Naive thymus-derived CD4-positive, alpha-beta T cell (primary cell): ENCODE results near the gene MICAL1. TPM values are rescaled to one million over a fixed set of nuclear protein-coding genes. Genes with fewer than 3 reads are reported as not detected.
"Not testable (repeated sequence)": the region's sequence is repeated elsewhere in the genome, so short reads cannot be mapped to it uniquely, and the experiment has no call there.

Experiments
- ATAC-seq: fragments of 150-1000 bp; cut with Tn5 transposase; 2 replicates; pipeline ENCODE4 v1.10.0; 2021; ENCODE audit warnings: mild to moderate bottlenecking, moderate library complexity
- CTCF ChIA-PET: fragments of 350-600 bp; sonication (Branson Sonifier 250); formaldehyde crosslinking; loops from one replicate; lab custom pipeline; 2021; ENCODE audit warnings: antibody characterized with exemption; lab: Charles Lee
- POLR2A ChIA-PET: fragments of 350-600 bp; sonication (Branson Sonifier 250); formaldehyde crosslinking; loops from one replicate; lab custom pipeline; 2021; ENCODE audit warnings: antibody characterized with exemption, inconsistent platforms; lab: Charles Lee
- DNase-seq, 9 donors: peaks; one replicate each; pipeline versions ENCODE4 v3.0.0 to v3.0.0-alpha.2; 2020 to 2022; ENCODE audit warnings: mixed read lengths in 1 of 9
- H3K27ac ChIP-seq: one replicate; pipeline ENCODE4 v1.7.0; 2013; ENCODE audit warnings: mild to moderate bottlenecking, low read depth, low read length, moderate library complexity
- H3K27me3 ChIP-seq, 2 donors: one replicate each; pipeline ENCODE4 v1.7.0; 2013; ENCODE audit warnings: low read length in 2 of 2, mild to moderate bottlenecking in 2 of 2, moderate library complexity in 2 of 2; ENCODE audit not compliant: control insufficient read depth in 2 of 2, insufficient read depth in 2 of 2
- H3K36me3 ChIP-seq, 3 experiments: 1 replicate in 2 of 3; 2 replicates in 1 of 3; pipeline ENCODE4 v1.7.0; 2013; ENCODE audit warnings: low read length in 3 of 3, mild to moderate bottlenecking in 3 of 3, moderate library complexity in 1 of 3; ENCODE audit not compliant: insufficient read depth in 3 of 3, control insufficient read depth in 2 of 3
- H3K4me1 ChIP-seq, 2 donors: one replicate each; pipeline ENCODE4 v1.7.0; 2013; ENCODE audit warnings: low read length in 2 of 2, mild to moderate bottlenecking in 2 of 2, moderate library complexity in 1 of 2; ENCODE audit not compliant: control insufficient read depth in 2 of 2, insufficient read depth in 2 of 2
- H3K4me3 ChIP-seq: 2 replicates; pipeline ENCODE4 v1.7.0; 2013; ENCODE audit warnings: mild to moderate bottlenecking, low read length
- H3K9me3 ChIP-seq, 3 experiments: 1 replicate in 2 of 3; 2 replicates in 1 of 3; pipeline ENCODE4 v1.7.0; 2013; ENCODE audit warnings: low read length in 3 of 3; ENCODE audit not compliant: control insufficient read depth in 2 of 3
- H3K27ac Mint-ChIP-seq, 9 donors: one replicate each; pipeline ENCODE4 v1.8.0; 2020 to 2022; ENCODE audit warnings: mixed read lengths in 9 of 9, mild to moderate bottlenecking in 8 of 9, moderate library complexity in 5 of 9, inconsistent platforms in 2 of 9
- H3K27me3 Mint-ChIP-seq, 5 donors: one replicate each; pipeline ENCODE4 v1.8.0; 2021 to 2022; ENCODE audit warnings: mixed read lengths in 5 of 5, mild to moderate bottlenecking in 1 of 5
- H3K36me3 Mint-ChIP-seq, 5 donors: one replicate each; pipeline ENCODE4 v1.8.0; 2020 to 2022; ENCODE audit warnings: mixed read lengths in 5 of 5, mild to moderate bottlenecking in 3 of 5, inconsistent platforms in 1 of 5
- H3K4me1 Mint-ChIP-seq, 7 donors: one replicate each; pipeline ENCODE4 v1.8.0; 2020 to 2022; ENCODE audit warnings: mixed read lengths in 7 of 7, mild to moderate bottlenecking in 3 of 7, inconsistent platforms in 1 of 7
- H3K4me3 Mint-ChIP-seq, 10 donors: one replicate each; pipeline ENCODE4 v1.8.0; 2020 to 2022; ENCODE audit warnings: mild to moderate bottlenecking in 10 of 10, mixed read lengths in 10 of 10, moderate library complexity in 6 of 10, inconsistent platforms in 2 of 10
- H3K9me3 Mint-ChIP-seq, 11 donors: one replicate each; pipeline ENCODE4 v1.8.0; 2020 to 2022; ENCODE audit warnings: mixed read lengths in 11 of 11, mild to moderate bottlenecking in 4 of 11, inconsistent platforms in 1 of 11, moderate library complexity in 1 of 11
- intact Hi-C, 2 donors: fragments of 100-400 bp; cut with micrococcal nuclease; formaldehyde crosslinking; loops; one replicate each; pipeline ENCODE4 v1.15.1; 2023
- polyA plus RNA-seq, 2 donors: library from polyadenylated mRNA; unstranded; fragments of 300-500 nt; fragmentation: Illumina TruSeq; gene quantifications; one replicate each; pipeline ENCODE4 v1.2.3, GENCODE V29; 2021
- total RNA-seq, 6 experiments: library from RNA in 5 of 6; stranded (reverse) in 5 of 6; gene quantifications; 1 replicate in 5 of 6; 2 replicates in 1 of 6; pipeline ENCODE4 v1.2.3 and lab custom pipeline; 2021 to 2026

The MICAL1 gene
- total and polyA plus RNA-seq, 7 experiments from 2014 or later: 18.3 to 125 (median 63.4) TPM

- Histone ChIP-seq H3K4me3 (no peak overlapping the region), H3K27ac (no peak overlapping the region), H3K9me3 (no peaks in the 10 kb centered on the region), H3K36me3 (peaks cover 6 to 82% (median 28%) of the 10 kb centered on the region in 3 experiments), H3K4me1 (peaks cover 0 to 6% of the 10 kb centered on the region in 2 donors), H3K27me3 (no peaks in the 10 kb centered on the region)
- ATAC-seq (no peak), DNase-seq (no peak)
- intact Hi-C loops: no loop called here
- H3K27me3 Mint-ChIP-seq: no peaks in the 10 kb centered on the region
- ChIA-PET POLR2A (interaction anchor here (0.7 to 1.0 kb wide), 2 partner anchors 14 to 95 kb away, joined by 3 read pairs; no protein-coding TSS in a partner anchor), CTCF (no interaction called here)
- peaks cover 9 to 70% (median 41%) of the 10 kb centered on the region in 5 donors for H3K36me3 Mint-ChIP-seq
- peaks cover 20 to 79% (median 61%) of the 10 kb centered on the region in 7 donors for H3K4me1 Mint-ChIP-seq
- peak overlapping the region in 6 of 9 donors; percentile 13 to 90 (median 36) for H3K27ac Mint-ChIP-seq
- H3K4me3 Mint-ChIP-seq: no peak overlapping the region
- H3K9me3 Mint-ChIP-seq: no peaks in the 10 kb centered on the region
Measured at GRCh38 chr6:109467696-109468095, 12.1 kb upstream of the MICAL1 start.

DNA sequence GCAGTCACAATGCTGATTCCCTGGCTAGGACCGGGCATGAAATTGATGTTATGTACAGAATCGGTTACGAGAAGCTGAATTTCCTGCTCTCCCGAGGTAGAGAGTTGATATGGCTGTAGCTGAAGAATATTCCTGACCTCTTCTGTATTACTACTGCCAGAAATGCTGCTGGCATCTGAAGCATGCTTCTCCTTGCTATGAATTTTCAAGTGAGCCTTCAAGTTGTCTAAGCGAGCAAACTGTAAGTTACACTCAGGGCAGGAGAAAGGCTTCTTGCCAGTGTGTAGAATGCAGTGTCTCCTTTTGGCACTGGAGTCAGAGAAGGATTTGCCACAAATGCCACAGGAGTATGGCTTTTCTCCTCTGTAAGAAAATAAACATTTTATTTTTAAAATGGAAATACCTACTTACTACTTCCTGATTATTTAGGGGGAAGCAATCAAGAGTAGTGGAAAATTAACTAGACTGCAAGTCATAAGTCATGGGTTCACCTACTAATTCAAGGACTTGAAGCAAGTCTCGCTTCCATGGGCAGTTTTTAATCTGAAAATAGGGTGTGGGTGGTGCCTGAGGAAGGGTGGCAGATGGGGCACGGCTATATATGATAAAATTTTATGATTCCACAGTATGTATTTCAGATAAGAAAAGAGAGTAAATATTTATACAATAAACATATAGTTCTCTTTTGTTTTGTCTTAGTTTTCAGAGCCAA is 10.8 kb upstream of the MICAL1 start:
- intact Hi-C loops: no loop called here
- H3K27ac Mint-ChIP-seq: peak overlapping the region in 5 of 9 donors; percentile 26 to 70 (median 65)
- no peak overlapping the region for H3K27ac ChIP-seq
- no peak for ATAC-seq
- H3K4me3 ChIP-seq: no peak overlapping the region
- no peaks in the 10 kb centered on the region for H3K27me3 Mint-ChIP-seq
- H3K9me3 ChIP-seq: no peaks in the 10 kb centered on the region
- peaks cover 12 to 70% (median 41%) of the 10 kb centered on the region in 5 donors for H3K36me3 Mint-ChIP-seq
- H3K36me3 ChIP-seq: peaks cover 6 to 76% (median 29%) of the 10 kb centered on the region in 3 experiments
- peaks cover 17 to 76% (median 58%) of the 10 kb centered on the region in 7 donors for H3K4me1 Mint-ChIP-seq
- peaks cover 0 to 6% of the 10 kb centered on the region in 2 donors for H3K4me1 ChIP-seq
- no peak for DNase-seq
- no peaks in the 10 kb centered on the region for H3K27me3 ChIP-seq
- ChIA-PET POLR2A (interaction anchor here (1.0 to 2.1 kb wide), 2 partner anchors 12 to 13 kb away, joined by 3 to 6 read pairs; no protein-coding TSS in a partner anchor), CTCF (interaction anchor here (0.7 kb wide), 1 partner anchor 830 kb away, joined by 3 read pairs; no protein-coding TSS in a partner anchor)
- H3K9me3 Mint-ChIP-seq: peaks cover 0 to 3% (median 0%) of the 10 kb centered on the region in 11 donors
- H3K4me3 Mint-ChIP-seq: no peak overlapping the region

DNA sequence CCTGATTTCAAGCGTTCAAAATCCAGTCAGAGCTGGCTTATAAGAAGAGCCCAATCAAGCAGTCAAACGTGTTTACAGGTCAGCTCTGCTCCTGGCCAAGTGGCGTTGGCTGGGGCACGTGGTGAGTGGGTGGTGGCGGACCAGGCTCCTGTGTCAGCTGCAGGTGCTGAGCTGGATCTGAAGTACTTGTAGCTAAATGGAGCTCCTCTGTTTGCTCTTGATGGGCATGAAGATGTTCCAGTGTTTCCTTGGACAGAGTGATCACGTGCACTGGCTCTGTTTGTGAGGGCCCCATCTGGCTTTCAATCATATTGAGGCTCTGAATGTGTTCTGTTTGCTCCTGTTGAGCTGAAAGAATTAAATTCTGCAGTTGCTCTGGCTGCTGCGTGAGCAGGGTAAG is 10.2 kb upstream of the MICAL1 start:
- H3K27ac Mint-ChIP-seq: peak overlapping the region in 6 of 9 donors; percentile 39 to 70 (median 60)
- peaks cover 6 to 70% (median 26%) of the 10 kb centered on the region in 3 experiments for H3K36me3 ChIP-seq

GRCh38 chr6:109461733-109462526 is 6.4 kb upstream of the MICAL1 start:
- ATAC-seq (no peak), DNase-seq (no peak)
- intact Hi-C loops: no loop called here
- H3K4me1 Mint-ChIP-seq: peaks cover 18 to 70% (median 62%) of the 10 kb centered on the region in 7 donors
- peaks cover 0 to 5% (median 0%) of the 10 kb centered on the region in 11 donors for H3K9me3 Mint-ChIP-seq
- no peaks in the 10 kb centered on the region for H3K27me3 ChIP-seq
- no peak overlapping the region for H3K4me3 Mint-ChIP-seq
- no peaks in the 10 kb centered on the region for H3K27me3 Mint-ChIP-seq
- ChIA-PET POLR2A (interaction anchor here (0.8 to 1.0 kb wide), 2 partner anchors 14 to 79 kb away, joined by 3 read pairs; no protein-coding TSS in a partner anchor), CTCF (no interaction called here)
- H3K4me3 ChIP-seq: no peak overlapping the region
- no peaks in the 10 kb centered on the region for H3K9me3 ChIP-seq
- peaks cover 0 to 38% (median 6%) of the 10 kb centered on the region in 3 experiments for H3K36me3 ChIP-seq
- peaks cover 21% of the 10 kb centered on the region in 2 donors for H3K4me1 ChIP-seq
- peak overlapping the region in 8 of 9 donors; percentile 1 to 89 (median 60) for H3K27ac Mint-ChIP-seq
- no peak overlapping the region for H3K27ac ChIP-seq
- H3K36me3 Mint-ChIP-seq: peaks cover 12 to 36% (median 27%) of the 10 kb centered on the region in 5 donors

More for the DNA sequence above, 10.2 kb upstream of the MICAL1 start:
- Mint-ChIP-seq H3K9me3 (peaks cover 0 to 5% (median 0%) of the 10 kb centered on the region in 11 donors), H3K36me3 (peaks cover 12 to 69% (median 47%) of the 10 kb centered on the region in 5 donors), H3K4me1 (peaks cover 17 to 71% (median 57%) of the 10 kb centered on the region in 7 donors), H3K4me3 (no peak overlapping the region), H3K27me3 (no peaks in the 10 kb centered on the region)
- DNase-seq (no peak), ATAC-seq (no peak)
- no peaks in the 10 kb centered on the region for H3K9me3 ChIP-seq
- ChIA-PET POLR2A (interaction anchor here (2.1 kb wide), 1 partner anchor 13 kb away, joined by 6 read pairs; no protein-coding TSS in a partner anchor), CTCF (no interaction called here)
- no peaks in the 10 kb centered on the region for H3K27me3 ChIP-seq
- H3K27ac ChIP-seq: no peak overlapping the region
- peaks cover 0 to 6% of the 10 kb centered on the region in 2 donors for H3K4me1 ChIP-seq
- intact Hi-C loops: no loop called here
- no peak overlapping the region for H3K4me3 ChIP-seq

DNA sequence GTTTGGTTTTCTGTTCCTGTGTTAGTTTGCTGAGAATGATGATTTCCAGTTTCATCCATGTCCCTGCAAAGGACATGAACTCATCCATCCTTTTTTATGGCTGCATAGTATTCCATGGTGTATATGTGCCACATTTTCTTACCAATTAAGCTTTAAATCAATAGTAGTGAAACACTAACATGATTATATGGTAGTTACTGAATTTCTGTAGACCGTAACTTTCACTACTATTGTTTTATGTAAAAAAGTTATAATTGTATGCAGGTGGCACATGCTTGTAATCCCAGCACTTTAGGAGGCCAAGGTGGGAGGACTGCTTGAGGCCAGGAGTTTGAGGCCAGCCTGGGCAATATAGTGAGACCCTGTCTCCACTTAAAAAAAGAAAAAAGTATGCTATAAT is 5.6 kb upstream of the MICAL1 start:
- Mint-ChIP-seq H3K27ac (peak overlapping the region in 7 of 9 donors; percentile 21 to 80 (median 46)), H3K36me3 (peaks cover 12 to 35% (median 27%) of the 10 kb centered on the region in 5 donors), H3K4me1 (peaks cover 18 to 72% (median 67%) of the 10 kb centered on the region in 7 donors)
- H3K27ac ChIP-seq, DNase-seq, H3K9me3 ChIP-seq, H3K27me3 ChIP-seq, H3K9me3 Mint-ChIP-seq, H3K27me3 Mint-ChIP-seq, H3K4me3 Mint-ChIP-seq, CTCF ChIA-PET, ATAC-seq, intact Hi-C loops, H3K4me3 ChIP-seq: not testable (repeated sequence)
- POLR2A ChIA-PET: interaction anchor here (1.0 to 1.3 kb wide), 2 partner anchors 15 to 719 kb away, joined by 3 read pairs; partner anchors contain the start of genes CDC40 and WASF1
- Histone ChIP-seq H3K4me1 (peaks cover 27 to 28% of the 10 kb centered on the region in 2 donors), H3K36me3 (peaks cover 0 to 32% (median 5%) of the 10 kb centered on the region in 3 experiments)
